ENCODE data around the gene CTNNA2.

DNA sequence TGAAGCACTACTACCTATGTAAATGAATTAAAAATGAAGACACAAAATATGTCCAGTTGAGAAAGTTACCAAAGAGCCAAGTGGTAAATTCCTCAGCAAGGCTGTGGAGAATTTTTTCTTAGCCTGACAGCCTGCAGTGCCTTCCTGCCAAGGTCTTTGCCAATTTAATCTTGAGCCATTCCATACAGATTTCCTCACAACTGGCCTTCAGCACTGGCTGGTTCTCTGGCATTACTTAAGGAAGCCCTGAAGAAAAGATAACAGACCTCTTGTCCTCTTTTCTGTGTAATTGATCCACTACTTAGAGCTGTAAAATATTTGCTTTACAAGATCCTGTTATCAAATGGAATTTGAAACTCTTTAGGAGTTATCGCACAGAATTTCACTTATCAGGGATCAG, 1125.9 kb downstream of the CTNNA2 start:
- TF ChIP-seq GATA3 (IDR thresholded peaks at IDR 0.05; ENCODE audit: low read depth, low read length) = no peak
- no peak for TF ChIP-seq GATA2 (IDR thresholded peaks at IDR 0.05; ENCODE audit: low read depth, low read length)

Measured in SH-SY5Y (cell line).